DND-41 (cell line): Measurements from ENCODE around the gene SCYL2.

Experiments
- EZH2 ChIP-seq: IDR thresholded peaks from 3 replicates; pipeline ENCODE4 v1.6.1; 2012; ENCODE audit warnings: borderline replicate concordance, low read depth, mild to moderate bottlenecking, moderate library complexity, low read length, inconsistent platforms; ENCODE audit not compliant: severe bottlenecking
- TF ChIP-seq, protein P1 (sequence below): IDR thresholded peaks from 2 replicates; pipeline ENCODE4 v1.5.1; 2012; ENCODE audit warnings: borderline replicate concordance, low read length, moderate library complexity, mild to moderate bottlenecking; ENCODE audit not compliant: poor library complexity, severe bottlenecking; ENCODE audit errors: extremely low read depth

DNA sequence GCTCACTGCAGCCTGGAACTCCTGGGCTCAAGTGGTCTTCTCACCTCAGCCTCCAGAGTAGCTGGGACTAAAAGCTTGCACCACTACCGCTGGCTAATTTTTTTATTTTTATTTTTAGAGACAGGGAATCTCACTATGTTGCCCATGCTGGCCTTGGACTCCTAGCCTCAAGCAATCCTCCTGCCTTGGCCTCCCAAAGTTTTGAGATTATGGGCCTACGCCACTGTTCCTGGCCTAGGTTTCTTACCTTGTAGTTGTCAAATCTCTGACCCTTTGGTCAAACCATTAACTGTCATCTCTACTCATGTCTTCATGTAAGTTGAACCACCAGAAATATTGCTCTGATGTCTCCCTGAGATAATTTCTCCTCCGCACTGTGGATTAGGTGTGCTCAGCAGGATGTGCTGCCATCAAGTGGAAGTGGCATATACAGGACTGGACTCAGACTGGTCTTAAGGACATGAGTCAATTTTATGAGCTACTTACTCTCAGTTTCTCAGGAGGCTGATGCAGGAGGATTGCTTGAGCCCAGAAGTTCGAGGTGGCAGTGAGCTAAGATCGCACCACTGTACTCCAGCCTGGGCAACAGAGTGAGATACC lies 37.8 kb upstream of the SCYL2 start:
- TF ChIP-seq, protein P1, sequence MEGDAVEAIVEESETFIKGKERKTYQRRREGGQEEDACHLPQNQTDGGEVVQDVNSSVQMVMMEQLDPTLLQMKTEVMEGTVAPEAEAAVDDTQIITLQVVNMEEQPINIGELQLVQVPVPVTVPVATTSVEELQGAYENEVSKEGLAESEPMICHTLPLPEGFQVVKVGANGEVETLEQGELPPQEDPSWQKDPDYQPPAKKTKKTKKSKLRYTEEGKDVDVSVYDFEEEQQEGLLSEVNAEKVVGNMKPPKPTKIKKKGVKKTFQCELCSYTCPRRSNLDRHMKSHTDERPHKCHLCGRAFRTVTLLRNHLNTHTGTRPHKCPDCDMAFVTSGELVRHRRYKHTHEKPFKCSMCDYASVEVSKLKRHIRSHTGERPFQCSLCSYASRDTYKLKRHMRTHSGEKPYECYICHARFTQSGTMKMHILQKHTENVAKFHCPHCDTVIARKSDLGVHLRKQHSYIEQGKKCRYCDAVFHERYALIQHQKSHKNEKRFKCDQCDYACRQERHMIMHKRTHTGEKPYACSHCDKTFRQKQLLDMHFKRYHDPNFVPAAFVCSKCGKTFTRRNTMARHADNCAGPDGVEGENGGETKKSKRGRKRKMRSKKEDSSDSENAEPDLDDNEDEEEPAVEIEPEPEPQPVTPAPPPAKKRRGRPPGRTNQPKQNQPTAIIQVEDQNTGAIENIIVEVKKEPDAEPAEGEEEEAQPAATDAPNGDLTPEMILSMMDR, result peak; percentile 44
- no peak for TF ChIP-seq EZH2
